ENCODE results near the gene CNTNAP5. TPM values are rescaled to one million over a fixed set of nuclear protein-coding genes. Genes with fewer than 3 reads are reported as not detected.

Gene CNTNAP5
- total and polyA plus RNA-seq, 2 donors (not counting 3 experiments of a cell fraction or from before 2014, with no cell fraction given): not detected

DNA sequence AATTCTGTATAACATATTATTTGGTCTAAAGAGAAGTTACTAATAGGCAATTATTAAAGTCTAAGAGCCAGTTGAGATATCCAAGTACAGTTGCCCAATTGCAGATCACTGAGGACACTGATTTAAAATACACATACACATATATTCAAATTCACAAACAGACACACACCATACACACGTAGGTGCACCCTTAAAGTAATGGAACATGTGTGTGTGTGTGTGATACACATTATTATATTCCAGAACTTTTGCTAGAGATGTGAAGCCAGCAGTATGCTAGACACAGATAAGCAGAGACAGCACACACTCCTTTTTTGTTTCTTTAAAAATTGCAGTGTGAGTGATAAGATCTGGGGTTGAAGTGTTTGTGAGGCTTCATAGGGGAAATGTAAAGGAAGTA lies 292.5 kb downstream of the CNTNAP5 start:
- FAIRE-seq (no peak), DNase-seq (ENCODE audit: low read depth, low spot score) (no peak)
- no peaks in the 10 kb centered on the region for H4K20me1 ChIP-seq (replicated peaks; ENCODE audit: control insufficient read depth, extremely low read depth, insufficient read depth, low read length)
- no TSS peak for BruUV-seq (replicated peaks)
- H3K27me3 ChIP-seq (ENCODE audit: control insufficient read depth in 2 of 2, insufficient read depth in 2 of 2, low read length in 2 of 2): no peaks in the 10 kb centered on the region
- no peaks in the 10 kb centered on the region for H3K9me3 ChIP-seq (replicated peaks; ENCODE audit: control insufficient read depth, insufficient read depth, low read length)
- H3K27ac ChIP-seq (ENCODE audit: insufficient read depth, low read depth, low read length): no peak overlapping the region
- ChIA-PET POLR2A (no interaction called here), CTCF (no interaction called here)
- H3K36me3 ChIP-seq (ENCODE audit: control insufficient read depth in 2 of 2, extremely low read depth in 1 of 2, insufficient read depth in 2 of 2, low read length in 2 of 2): no peaks in the 10 kb centered on the region
- TF ChIP-seq POLR2A (IDR thresholded peaks at IDR 0.05; ENCODE audit: low read depth, low read length) (no peak), FOS (IDR thresholded peaks at IDR 0.05; ENCODE audit: borderline replicate concordance, insufficient read depth, low read length) (no peak), EZH2 (IDR thresholded peaks at IDR 0.05; ENCODE audit: borderline replicate concordance, low read depth, low read length, severe bottlenecking) (no peak), MYC (IDR thresholded peaks at IDR 0.05; ENCODE audit: low read depth, low read length) (no peak), JUN (IDR thresholded peaks at IDR 0.05; ENCODE audit: borderline replicate concordance, insufficient read depth, insufficient read length, low read depth) (no peak), CTCF (IDR thresholded peaks at IDR 0.05; ENCODE audit: extremely low read depth in 1 of 2, insufficient read depth in 1 of 2, low read depth in 1 of 2, low read length in 2 of 2) (no peak), GATA2 (IDR thresholded peaks at IDR 0.05; ENCODE audit: insufficient read depth, insufficient read length, low read depth, low read length) (no peak), POLR2AphosphoS5 (IDR thresholded peaks at IDR 0.05; ENCODE audit: insufficient read depth, low read depth, low read length) (no peak)
- TF ChIP-seq, protein P1, sequence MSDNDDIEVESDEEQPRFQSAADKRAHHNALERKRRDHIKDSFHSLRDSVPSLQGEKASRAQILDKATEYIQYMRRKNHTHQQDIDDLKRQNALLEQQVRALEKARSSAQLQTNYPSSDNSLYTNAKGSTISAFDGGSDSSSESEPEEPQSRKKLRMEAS (IDR thresholded peaks at IDR 0.05; ENCODE audit: insufficient read depth, insufficient read length): no peak
- H3K4me2 ChIP-seq (ENCODE audit: insufficient read depth, low read length): no peak overlapping the region
- dilution Hi-C loops (cut with MboI; ENCODE audit: extremely low pct_ligation_motif_present, low sequenced_read_pairs): no loop called here
- H3K9ac ChIP-seq (replicated peaks; ENCODE audit: extremely low read depth, insufficient read depth, low read length): no peak overlapping the region
- H3K4me3 ChIP-seq (replicated peaks in 1 of 3; ENCODE audit: insufficient read depth in 1 of 3, low read depth in 1 of 3, low read length in 3 of 3): no peak overlapping the region
- intact Hi-C loops (cut with micrococcal nuclease): no loop called here
- H3K79me2 ChIP-seq (ENCODE audit: control insufficient read depth, insufficient read depth, low read length): no peaks in the 10 kb centered on the region
- H2AFZ ChIP-seq (ENCODE audit: low read depth, low read length): no peak overlapping the region
- H3K4me1 ChIP-seq (ENCODE audit: control insufficient read depth, extremely low read depth, insufficient read depth, low read length): no peaks in the 10 kb centered on the region
- H3K9me1 ChIP-seq (replicated peaks; ENCODE audit: control insufficient read depth, extremely low read depth, insufficient read depth, low read length): no peaks in the 10 kb centered on the region

Measured in endothelial cell of umbilical vein (primary cell).